Activated CD4-positive, CD25-positive, alpha-beta regulatory T cell treated with anti-CD3 and anti-CD28 coated beads, Interleukin-2, amount 50 U/mL, for 16 hours (primary cell): ENCODE measurements around the gene UVRAG.
"Not testable (repeated sequence)": the region's sequence is repeated elsewhere in the genome, so short reads cannot be mapped to it uniquely, and the experiment has no call there.

Source experiments
- DNase-seq: peaks from one replicate; pipeline ENCODE4 v3.0.0-alpha.2; 2020; ENCODE audit warnings: low read depth, low spot score

Gene UVRAG

GRCh38 chr11:75913984-75914383 is 99.0 kb downstream of the UVRAG start:
- no peak for DNase-seq

DNA sequence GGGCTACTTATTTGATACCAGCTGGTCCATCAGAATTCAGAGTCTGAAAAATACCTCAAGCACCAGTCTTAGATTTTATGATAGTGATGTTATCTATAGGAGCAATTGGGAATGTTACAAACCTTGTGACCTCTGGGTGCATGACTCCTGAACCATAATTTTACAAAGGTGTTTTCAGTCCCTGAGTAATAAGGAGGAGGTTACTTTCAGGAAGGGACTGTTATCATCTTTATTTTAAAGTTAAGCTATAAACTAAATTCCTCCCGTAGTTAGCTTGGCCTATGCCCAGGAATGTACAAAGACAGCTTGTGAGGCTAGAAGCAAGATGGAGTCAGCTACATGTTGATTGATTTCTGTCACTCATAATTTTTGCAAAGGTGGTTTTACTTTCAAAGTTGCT is 101.9 kb downstream of the UVRAG start:
- DNase-seq, result no peak

- DNase-seq, result no peak
Measured at GRCh38 chr11:75918331-75918730, 103.3 kb downstream of the UVRAG start.

DNA sequence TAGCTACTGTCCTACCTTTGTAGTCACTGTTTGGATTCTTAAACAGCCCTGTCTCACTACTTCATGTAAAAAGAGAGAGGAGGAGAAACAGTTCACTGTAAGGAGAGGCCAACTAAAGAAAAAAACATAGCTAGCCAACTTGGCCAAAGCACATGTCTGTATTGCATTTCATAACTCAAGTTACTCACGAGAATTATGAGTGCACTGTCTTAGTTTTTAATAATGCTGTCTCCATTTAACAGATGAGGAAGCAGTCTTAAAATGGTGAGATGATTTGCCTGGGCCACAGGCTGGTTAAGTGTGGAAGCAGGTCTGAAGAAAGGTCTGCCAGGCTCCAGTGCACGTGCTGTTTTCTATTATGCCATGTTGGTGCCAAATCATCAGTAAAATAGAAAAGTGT is 104.5 kb downstream of the UVRAG start:
- no peak for DNase-seq

DNA sequence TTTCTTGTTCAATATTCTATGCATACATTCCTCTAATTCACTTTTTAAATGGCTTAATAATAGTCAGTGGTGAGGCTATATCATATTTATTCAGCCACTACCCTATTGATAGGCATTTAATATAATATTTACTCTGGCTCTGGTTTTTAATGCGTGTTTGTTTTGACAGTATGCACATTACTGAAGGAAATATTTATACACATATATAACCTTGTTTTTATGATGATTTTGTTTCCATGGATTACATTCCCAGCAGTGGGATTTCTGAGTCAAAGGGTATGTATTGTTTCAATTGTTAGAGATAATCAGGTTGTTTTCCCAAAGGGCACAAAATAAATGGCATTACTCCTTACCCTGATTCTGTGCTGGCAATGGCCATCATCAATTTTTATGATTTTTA is 105.8 kb downstream of the UVRAG start:
- DNase-seq, result no peak

GRCh38 chr11:75921808-75922207 is 106.8 kb downstream of the UVRAG start:
- DNase-seq, result no peak

GRCh38 chr11:75924966-75925784 is 110.2 kb downstream of the UVRAG start:
- no peak for DNase-seq

- DNase-seq, result no peak
Measured at GRCh38 chr11:75925785-75926164, 110.8 kb downstream of the UVRAG start.

GRCh38 chr11:75929706-75930105 is 114.7 kb downstream of the UVRAG start:
- DNase-seq, result no peak

GRCh38 chr11:75930534-75930933 is 115.5 kb downstream of the UVRAG start:
- DNase-seq, result no peak

GRCh38 chr11:75931124-75931523 is 116.1 kb downstream of the UVRAG start:
- no peak for DNase-seq

DNA sequence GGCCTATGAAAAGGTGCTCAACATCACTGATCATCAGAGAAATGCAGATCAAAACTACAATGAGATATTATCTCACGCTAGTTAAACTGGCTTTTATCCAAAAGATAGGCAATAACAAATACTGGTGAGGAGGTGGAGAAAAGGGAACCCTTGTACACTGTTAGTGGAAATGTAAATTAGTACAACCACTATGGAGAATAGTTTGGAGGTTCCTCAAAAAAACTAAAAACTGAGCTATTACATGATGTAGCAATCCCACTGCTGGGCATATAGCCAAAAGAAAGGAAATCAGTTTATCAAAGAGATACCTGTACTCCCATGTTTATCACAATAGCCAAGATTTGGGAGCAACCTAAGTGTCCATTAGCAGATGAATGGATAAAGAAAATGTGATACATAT is 118.7 kb downstream of the UVRAG start:
- not testable (repeated sequence) for DNase-seq

DNA sequence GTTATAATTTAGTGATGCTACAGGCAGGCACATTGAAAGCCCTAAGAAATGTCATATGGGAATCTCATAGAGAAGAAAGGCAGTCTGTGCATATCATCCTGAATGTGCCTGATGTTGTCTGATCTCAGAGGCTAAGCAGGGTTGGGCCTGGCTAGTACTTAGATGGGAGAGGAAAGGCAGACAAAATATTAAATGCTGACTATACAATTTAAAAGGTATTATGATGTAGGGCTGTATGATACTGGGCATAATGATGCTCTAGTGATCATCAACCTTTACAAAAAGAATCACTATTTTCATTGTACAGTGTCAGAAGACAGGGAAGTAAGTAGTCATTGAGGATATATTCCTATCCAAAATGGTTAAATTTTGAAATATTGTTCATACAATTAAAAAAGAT is 119.8 kb downstream of the UVRAG start:
- no peak for DNase-seq

GRCh38 chr11:75938543-75938942 is 123.5 kb downstream of the UVRAG start:
- no peak for DNase-seq

DNA sequence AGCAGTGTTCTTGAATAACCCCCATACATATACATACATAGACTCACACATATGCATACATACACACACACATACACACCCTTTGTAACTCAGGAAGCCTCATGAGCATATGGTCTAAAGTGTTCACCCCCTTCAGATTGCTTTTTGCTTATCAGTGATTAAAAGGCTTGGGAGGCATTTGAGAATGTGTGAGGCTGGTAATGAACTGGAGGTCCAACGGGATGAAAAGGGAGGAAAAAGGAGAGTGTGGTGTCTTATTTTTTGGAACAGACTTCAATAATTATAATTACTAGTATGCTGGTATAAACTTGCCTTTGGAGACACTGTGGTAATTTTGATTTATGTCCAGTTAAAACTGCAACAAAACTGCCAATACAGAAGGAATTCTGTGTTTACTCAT is 124.5 kb downstream of the UVRAG start:
- DNase-seq, result no peak

GRCh38 chr11:75939992-75940391 is 125.0 kb downstream of the UVRAG start:
- no peak for DNase-seq

DNA sequence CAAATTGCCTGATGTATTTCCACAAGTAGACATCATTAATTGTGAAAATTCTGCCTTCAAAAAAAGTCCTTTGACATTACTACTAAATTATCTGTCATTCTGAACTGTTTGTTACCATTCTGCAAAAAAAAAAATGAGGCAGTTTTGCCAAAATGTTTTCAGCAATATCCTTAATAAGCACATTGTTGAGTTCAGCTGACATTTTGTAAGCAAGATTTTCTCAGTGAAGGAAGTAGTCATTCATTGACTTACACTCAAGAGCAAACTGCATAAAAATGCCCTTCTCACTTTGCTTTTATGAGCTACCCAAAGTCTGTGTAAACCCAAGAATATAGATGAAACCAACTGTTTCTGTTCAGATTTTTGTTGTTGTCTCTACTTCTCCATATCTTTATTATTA is 125.9 kb downstream of the UVRAG start:
- DNase-seq, result no peak

GRCh38 chr11:75944515-75944914 is 129.5 kb downstream of the UVRAG start:
- no peak for DNase-seq

DNA sequence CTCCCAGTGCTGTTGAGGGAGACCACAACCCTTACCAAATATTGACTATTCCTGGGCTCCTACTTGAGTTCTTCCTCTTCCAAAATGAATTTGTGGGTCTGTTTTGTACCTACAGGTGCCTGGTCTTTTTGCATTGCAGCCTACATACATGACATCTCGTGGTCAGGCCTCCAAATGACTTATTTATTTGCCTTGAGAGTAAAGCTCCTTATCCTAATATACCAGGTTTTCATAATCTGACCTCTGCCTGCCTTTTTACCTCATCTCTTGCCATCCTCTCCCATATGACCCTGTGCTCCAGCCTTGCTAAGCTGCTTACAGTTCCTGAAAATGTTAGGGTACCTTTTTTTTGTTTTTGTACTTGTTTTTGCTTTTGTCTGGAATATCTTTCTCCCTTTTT is 130.4 kb downstream of the UVRAG start:
- no peak for DNase-seq

- no peak for DNase-seq
Measured at GRCh38 chr11:75945947-75946346, 130.9 kb downstream of the UVRAG start.

DNA sequence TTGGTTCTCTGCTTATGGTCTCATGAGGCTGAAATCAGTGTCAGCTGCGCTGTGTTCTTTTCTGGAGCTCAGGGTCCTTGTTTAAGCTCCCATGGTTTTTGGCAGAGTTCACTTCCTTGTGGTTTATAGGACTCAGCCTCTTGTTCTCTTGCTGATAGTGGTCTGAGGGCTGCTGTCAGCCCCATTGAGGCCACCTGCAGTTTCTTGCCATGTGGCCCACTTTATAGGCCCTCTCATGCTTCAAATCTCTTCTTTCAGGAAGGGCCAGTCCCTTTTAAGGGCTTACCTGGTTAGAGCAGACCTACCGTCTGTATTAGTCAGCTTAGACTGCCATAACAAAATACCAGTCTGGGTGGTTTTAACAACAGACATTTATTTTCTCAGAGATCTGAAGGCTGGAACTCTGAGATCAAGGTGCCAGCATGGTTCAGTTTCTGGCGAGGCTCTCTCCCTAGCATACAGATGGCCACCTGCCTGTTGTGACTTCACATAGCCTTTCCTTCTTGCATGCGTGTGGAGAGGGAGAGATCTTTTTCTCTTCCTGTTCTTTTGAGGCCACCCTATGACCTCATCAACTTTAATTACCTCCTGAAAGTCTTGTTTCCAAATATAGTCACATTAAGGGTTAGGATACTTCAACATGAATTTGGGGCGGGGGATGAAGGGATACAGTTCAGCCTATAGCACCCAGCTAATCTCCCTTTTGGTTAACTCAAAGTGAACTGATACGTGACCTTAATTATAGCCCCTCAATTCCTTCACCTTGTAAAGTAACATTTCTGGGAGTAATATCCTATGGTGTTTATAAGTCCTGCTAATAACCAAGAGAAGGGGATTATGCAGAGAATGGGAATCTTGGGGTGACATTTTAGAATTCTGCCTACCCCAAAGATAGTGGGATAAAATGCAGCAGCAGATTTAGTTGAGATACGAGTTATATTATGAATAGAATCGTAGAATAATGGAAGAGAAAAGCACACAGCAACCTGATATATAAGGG is 131.8 kb downstream of the UVRAG start:
- DNase-seq, result no peak

DNA sequence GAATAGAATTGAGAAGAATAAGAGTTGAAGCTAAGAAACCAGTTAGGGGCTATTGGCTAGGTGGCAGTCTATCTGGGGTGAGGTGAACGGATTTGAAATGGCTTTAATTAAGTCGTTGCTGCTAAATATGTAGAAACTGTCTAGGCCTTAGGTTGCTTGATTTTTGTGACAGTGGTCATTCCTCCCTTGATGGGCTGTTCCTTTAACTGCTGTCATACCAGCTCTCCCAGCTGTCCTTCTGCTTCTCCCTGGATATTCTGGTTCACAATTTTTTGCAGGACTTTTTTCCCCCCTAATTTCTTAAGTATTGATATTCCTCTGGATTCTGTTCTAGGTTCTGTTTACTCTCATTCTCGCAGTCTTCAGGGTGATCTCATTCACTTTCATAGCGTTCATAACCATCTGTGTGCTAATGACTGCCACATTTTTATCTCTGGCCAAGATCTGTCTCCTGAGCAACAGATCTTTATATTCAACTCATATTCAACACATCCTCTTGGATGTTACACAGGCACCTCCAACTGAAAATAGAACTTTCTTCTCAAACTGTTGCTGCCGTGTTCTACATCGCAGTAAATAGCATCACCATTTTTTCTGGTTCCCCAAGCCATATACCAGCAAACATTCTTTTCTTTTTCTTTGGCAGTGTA is 134.1 kb downstream of the UVRAG start:
- no peak for DNase-seq
